Measurements from ENCODE around the gene POU3F1.

The POU3F1 gene

DNA sequence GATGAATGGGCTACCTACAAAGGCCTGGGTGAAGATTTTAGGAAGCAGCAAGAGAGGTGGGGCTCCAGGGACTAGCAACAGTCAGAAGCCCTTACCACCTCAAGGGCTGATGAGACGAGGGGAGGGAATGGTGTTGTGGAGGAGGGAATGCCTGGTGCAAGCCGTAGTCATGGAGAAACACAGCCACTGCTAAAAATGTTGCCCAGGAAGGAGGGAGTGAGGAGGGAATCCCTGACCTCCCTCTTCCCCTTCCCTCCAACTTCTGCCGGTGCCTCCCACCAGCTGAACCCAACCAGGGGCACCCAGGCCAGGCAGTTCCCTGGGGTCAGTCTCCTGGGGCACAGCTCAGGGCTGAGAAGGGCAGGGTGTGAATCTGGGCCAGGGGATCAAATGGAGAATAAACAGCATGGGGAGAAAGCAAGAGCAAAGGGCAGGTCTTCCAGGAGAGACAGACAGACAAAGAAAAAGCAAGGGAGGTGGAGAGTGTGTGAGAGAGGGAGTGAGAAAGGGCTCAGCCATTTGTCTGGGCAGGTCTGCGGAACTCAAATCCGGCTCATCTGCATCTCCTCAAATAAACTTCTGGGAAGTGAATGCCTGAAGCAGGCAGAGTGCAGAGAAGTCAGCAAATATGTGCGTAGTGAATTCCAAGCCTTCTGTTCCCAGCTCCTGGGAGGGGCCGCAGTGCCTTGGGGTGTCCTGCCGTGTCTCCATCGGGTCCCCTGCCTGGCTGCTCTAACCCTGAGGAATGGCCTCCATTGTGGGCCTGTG lies 27.1 kb upstream of the POU3F1 start:
- H3K4me3 ChIP-seq (ENCODE audit: low read depth in 1 of 2, low read length in 2 of 2): no peak overlapping the region
- H3K27me3 ChIP-seq (ENCODE audit: low read depth, low read length): no peaks in the 10 kb centered on the region
- no peaks in the 10 kb centered on the region for H3K4me1 ChIP-seq (ENCODE audit: control insufficient read depth in 1 of 2, insufficient read depth in 2 of 2, low read length in 2 of 2)

DNA sequence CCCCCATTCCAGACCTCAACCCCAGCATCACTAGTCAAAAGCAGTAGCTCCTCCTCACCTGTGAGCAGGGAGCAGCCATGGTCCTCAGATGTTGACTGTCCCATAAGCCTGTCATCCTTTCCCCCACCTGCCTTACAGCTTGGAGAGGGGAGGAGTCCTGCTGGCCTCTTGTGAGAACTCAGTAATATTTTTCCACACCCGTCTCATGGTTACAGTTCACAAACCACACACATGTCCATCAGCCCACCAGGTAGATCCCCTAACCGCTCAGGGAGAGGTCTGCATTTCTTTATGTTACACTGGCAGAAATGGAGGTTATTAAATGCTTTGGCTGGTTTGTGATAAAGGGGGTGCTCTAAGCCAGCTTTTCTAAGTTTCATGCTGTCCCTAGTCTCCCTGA lies 26.3 kb upstream of the POU3F1 start:
- Histone ChIP-seq H3K4me1 (ENCODE audit: control insufficient read depth in 1 of 2, insufficient read depth in 2 of 2, low read length in 2 of 2) (no peaks in the 10 kb centered on the region), H3K27me3 (ENCODE audit: low read depth, low read length) (peaks cover 4% of the 10 kb centered on the region), H3K4me3 (ENCODE audit: low read depth in 1 of 2, low read length in 2 of 2) (no peak overlapping the region), H3K27ac (ENCODE audit: low read length) (no peak overlapping the region), H3K36me3 (ENCODE audit: control insufficient read depth in 1 of 2, insufficient read depth in 2 of 2, low read length in 2 of 2) (no peaks in the 10 kb centered on the region), H3K9me3 (ENCODE audit: control insufficient read depth in 1 of 2, low read length in 2 of 2) (no peaks in the 10 kb centered on the region)

More for the DNA sequence above, 27.1 kb upstream of the POU3F1 start:
- H3K9me3 ChIP-seq (ENCODE audit: control insufficient read depth in 1 of 2, low read length in 2 of 2): no peaks in the 10 kb centered on the region
- no peak overlapping the region for H3K27ac ChIP-seq (ENCODE audit: low read length)
- H3K36me3 ChIP-seq (ENCODE audit: control insufficient read depth in 1 of 2, insufficient read depth in 2 of 2, low read length in 2 of 2): no peaks in the 10 kb centered on the region

DNA sequence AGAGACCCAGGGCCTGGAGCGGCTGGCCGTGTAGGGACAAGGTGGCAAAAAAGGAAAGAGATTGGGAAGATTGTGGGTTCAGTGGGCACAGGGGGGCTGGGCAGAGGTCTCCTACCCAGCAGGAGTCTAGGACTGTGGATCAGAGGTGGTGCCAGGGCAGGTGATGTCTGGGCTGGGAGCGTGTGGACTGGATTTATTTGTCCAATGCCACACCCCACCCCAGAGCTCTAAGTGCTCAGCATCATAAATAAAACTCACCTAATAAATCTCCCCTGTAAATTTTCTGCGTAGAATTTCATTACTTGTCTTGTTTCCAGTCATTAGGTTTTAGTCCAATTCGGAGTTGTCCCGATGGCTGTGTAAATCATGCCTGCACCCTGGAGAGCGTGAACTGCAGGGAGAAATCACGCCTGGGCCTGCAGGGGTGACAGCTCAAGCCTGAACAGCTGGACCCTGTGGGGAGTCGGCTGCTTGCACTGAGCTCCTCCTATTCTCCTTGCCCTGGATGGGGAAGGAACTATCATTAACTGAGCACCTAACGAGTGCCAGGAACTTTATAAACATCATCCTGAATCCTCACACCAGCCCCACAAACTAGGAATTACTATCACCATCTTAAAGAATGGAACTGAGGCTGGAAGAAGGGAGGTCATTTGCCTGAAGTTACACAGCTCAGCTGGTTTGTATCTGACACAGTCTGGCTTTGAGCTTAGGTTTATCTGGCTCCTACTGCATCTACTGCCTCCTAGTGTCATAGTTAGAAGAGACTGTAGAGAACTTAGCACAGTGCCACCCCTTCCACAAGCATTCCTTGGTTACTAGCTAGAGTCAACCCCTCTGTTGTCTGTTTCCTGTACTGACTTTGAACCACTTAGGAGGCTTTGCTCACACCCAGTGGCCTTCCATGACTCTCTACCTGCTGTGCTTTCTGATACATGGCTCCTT lies 25.0 kb upstream of the POU3F1 start:
- Histone ChIP-seq H3K4me1 (ENCODE audit: control insufficient read depth in 1 of 2, insufficient read depth in 2 of 2, low read length in 2 of 2) (no peaks in the 10 kb centered on the region), H3K27me3 (ENCODE audit: low read depth, low read length) (peaks cover 4% of the 10 kb centered on the region), H3K9me3 (ENCODE audit: control insufficient read depth in 1 of 2, low read length in 2 of 2) (no peaks in the 10 kb centered on the region), H3K27ac (ENCODE audit: low read length) (no peak overlapping the region), H3K4me3 (ENCODE audit: low read depth in 1 of 2, low read length in 2 of 2) (no peak overlapping the region), H3K36me3 (ENCODE audit: control insufficient read depth in 1 of 2, insufficient read depth in 2 of 2, low read length in 2 of 2) (no peaks in the 10 kb centered on the region)

- Histone ChIP-seq H3K4me1 (ENCODE audit: control insufficient read depth in 1 of 2, insufficient read depth in 2 of 2, low read length in 2 of 2) (no peaks in the 10 kb centered on the region), H3K27ac (ENCODE audit: low read length) (no peak overlapping the region), H3K4me3 (ENCODE audit: low read depth in 1 of 2, low read length in 2 of 2) (no peak overlapping the region), H3K27me3 (ENCODE audit: low read depth, low read length) (peaks cover 4% of the 10 kb centered on the region), H3K36me3 (ENCODE audit: control insufficient read depth in 1 of 2, insufficient read depth in 2 of 2, low read length in 2 of 2) (no peaks in the 10 kb centered on the region), H3K9me3 (ENCODE audit: control insufficient read depth in 1 of 2, low read length in 2 of 2) (no peaks in the 10 kb centered on the region)
Observed at GRCh38 chr1:38068980-38069340, 22.4 kb upstream of the POU3F1 start.

GRCh38 chr1:38068220-38068979 lies 21.8 kb upstream of the POU3F1 start:
- Histone ChIP-seq H3K27me3 (ENCODE audit: low read depth, low read length) (peaks cover 4% of the 10 kb centered on the region), H3K36me3 (ENCODE audit: control insufficient read depth in 1 of 2, insufficient read depth in 2 of 2, low read length in 2 of 2) (no peaks in the 10 kb centered on the region), H3K4me1 (ENCODE audit: control insufficient read depth in 1 of 2, insufficient read depth in 2 of 2, low read length in 2 of 2) (no peaks in the 10 kb centered on the region), H3K4me3 (ENCODE audit: low read depth in 1 of 2, low read length in 2 of 2) (no peak overlapping the region), H3K9me3 (ENCODE audit: control insufficient read depth in 1 of 2, low read length in 2 of 2) (no peaks in the 10 kb centered on the region), H3K27ac (ENCODE audit: low read length) (no peak overlapping the region)

DNA sequence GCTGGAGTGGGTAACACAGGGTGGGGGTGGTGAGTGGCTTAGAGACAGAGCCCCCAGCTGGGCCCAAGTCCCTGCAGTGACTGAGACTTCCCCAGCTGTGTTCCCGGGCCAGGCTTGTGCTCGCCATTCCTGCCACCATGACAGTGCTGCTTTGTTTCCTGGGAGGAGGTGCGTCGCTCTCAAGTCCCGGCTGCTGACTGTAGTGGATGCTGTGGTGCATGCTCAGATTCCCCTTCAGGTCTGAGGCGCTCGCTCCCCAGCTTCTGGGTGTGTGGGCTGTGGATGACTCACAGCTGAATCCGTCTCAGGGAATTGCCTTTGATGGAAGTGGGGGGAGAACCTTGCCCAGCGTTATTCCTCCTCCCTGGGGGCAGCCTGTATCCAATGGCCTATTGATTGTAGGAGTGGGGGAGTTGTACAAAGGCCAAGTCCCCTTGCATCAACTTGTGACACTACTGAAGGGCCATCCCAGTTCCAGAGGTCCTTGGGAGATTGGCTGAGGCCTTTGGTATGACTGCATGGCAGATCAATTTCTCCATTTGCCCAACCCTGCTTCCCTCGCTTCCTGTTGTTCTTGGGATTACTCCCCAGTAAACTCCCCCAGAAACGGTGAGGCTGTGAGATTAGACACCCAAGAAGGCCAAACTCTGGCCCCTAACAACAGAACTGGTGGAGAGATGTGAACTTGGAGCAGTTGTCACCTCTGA lies 17.8 kb upstream of the POU3F1 start:
- Histone ChIP-seq H3K27me3 (ENCODE audit: low read depth, low read length) (peaks cover 4% of the 10 kb centered on the region), H3K9me3 (ENCODE audit: control insufficient read depth in 1 of 2, low read length in 2 of 2) (no peaks in the 10 kb centered on the region), H3K36me3 (ENCODE audit: control insufficient read depth in 1 of 2, insufficient read depth in 2 of 2, low read length in 2 of 2) (no peaks in the 10 kb centered on the region), H3K4me3 (ENCODE audit: low read depth in 1 of 2, low read length in 2 of 2) (no peak overlapping the region), H3K4me1 (ENCODE audit: control insufficient read depth in 1 of 2, insufficient read depth in 2 of 2, low read length in 2 of 2) (no peaks in the 10 kb centered on the region), H3K27ac (ENCODE audit: low read length) (no peak overlapping the region)

- Histone ChIP-seq H3K9me3 (ENCODE audit: control insufficient read depth in 1 of 2, low read length in 2 of 2) (no peaks in the 10 kb centered on the region), H3K4me1 (ENCODE audit: control insufficient read depth in 1 of 2, insufficient read depth in 2 of 2, low read length in 2 of 2) (no peaks in the 10 kb centered on the region), H3K4me3 (ENCODE audit: low read depth in 1 of 2, low read length in 2 of 2) (no peak overlapping the region), H3K27me3 (ENCODE audit: low read depth, low read length) (peaks cover 4% of the 10 kb centered on the region), H3K27ac (ENCODE audit: low read length) (no peak overlapping the region), H3K36me3 (ENCODE audit: control insufficient read depth in 1 of 2, insufficient read depth in 2 of 2, low read length in 2 of 2) (no peaks in the 10 kb centered on the region)
Observed at GRCh38 chr1:38063616-38064015, 17.0 kb upstream of the POU3F1 start.

DNA sequence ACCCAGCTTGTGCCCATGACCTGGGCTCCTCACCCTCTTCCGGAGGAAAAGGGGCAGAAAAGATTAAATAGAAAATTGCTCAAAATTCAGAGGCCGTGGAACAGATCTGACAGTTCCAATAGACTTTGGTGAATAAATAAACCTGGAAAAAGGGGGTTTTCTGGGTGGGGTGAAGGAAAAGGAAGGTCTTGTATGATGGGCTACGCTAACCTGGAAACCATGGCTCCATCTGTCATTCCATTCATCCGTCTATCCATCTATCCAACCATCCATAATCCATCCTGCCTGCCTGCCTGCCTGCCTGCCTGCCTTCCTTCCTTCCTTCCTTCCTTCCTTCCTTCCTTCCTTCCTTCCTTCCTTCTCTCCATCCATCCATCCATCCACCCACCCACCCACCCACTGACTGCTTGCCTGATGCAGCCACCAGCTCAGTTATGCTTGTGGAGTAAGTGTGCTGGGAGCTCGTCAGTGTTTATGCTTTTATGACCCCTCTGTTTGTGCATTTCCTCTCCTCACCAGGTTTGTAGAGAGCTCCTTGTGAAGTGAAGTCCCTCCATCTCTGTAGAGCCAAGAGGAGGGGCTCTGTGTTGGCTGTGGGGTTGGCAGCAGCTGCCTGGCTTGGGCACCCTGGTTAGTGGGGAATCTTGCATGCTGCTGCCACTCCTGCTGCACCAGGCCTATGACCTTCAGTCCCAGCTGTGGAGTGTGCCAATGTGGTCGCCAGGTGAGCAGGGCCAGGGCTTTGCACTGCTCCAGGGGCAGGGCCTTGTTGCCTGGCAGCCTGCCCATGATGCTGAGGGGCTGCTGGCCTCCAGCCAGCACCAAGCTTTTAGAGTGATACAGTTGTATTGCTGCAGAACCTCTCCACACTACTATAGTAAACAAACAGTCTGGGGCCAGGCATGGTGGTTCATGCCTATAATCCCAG lies 16.0 kb upstream of the POU3F1 start:
- Histone ChIP-seq H3K4me1 (ENCODE audit: control insufficient read depth in 1 of 2, insufficient read depth in 2 of 2, low read length in 2 of 2) (no peaks in the 10 kb centered on the region), H3K36me3 (ENCODE audit: control insufficient read depth in 1 of 2, insufficient read depth in 2 of 2, low read length in 2 of 2) (no peaks in the 10 kb centered on the region), H3K27me3 (ENCODE audit: low read depth, low read length) (no peaks in the 10 kb centered on the region), H3K27ac (ENCODE audit: low read length) (no peak overlapping the region), H3K4me3 (ENCODE audit: low read depth in 1 of 2, low read length in 2 of 2) (no peak overlapping the region), H3K9me3 (ENCODE audit: control insufficient read depth in 1 of 2, low read length in 2 of 2) (no peaks in the 10 kb centered on the region)

DNA sequence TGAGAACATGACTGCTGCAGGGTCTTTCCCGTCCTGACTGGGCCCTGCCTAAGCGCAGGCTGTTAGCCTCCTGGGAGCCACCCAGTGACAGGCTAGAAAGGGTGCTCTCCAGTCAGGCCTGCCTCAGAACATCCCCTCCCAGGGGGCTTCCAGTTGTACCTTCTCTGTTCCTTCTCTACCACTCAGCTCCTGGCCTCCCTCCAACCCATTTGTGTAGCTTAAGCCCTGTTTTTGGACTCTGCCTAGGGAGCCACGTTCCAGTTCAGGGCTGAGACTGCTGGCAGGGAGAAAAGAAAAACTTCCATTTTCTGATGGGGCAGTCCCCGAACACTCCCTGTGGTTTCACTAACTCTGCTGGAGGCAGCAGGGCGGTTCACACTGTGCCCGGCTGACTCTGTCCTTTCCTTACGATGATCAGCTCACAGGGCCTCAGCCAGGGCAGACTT lies 15.3 kb upstream of the POU3F1 start:
- H3K27me3 ChIP-seq (ENCODE audit: low read depth, low read length): no peaks in the 10 kb centered on the region
- no peak overlapping the region for H3K27ac ChIP-seq (ENCODE audit: low read length)
- no peaks in the 10 kb centered on the region for H3K36me3 ChIP-seq (ENCODE audit: control insufficient read depth in 1 of 2, insufficient read depth in 2 of 2, low read length in 2 of 2)
- no peaks in the 10 kb centered on the region for H3K4me1 ChIP-seq (ENCODE audit: control insufficient read depth in 1 of 2, insufficient read depth in 2 of 2, low read length in 2 of 2)
- H3K9me3 ChIP-seq (ENCODE audit: control insufficient read depth in 1 of 2, low read length in 2 of 2): no peaks in the 10 kb centered on the region
- no peak overlapping the region for H3K4me3 ChIP-seq (ENCODE audit: low read depth in 1 of 2, low read length in 2 of 2)

DNA sequence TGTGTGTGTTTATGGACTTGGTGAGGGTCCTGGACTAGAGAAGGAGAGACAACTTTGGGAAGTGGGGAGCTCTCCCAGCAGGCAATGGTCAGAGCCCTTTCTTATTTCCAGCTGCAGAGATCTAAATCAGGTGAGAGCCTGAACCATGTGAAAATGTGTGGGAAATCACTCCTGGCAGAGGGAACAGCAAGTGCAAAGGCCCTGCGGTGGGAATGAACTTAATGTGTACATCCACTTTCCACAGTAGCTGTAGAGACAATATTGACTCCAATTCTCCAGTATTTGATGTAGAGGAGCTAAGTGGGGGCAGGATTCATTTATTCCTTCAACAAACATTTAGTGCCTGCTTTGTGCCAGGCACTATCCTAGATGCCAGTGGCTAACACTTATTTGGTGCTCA lies 14.7 kb upstream of the POU3F1 start:
- Histone ChIP-seq H3K27me3 (ENCODE audit: low read depth, low read length) (no peaks in the 10 kb centered on the region), H3K36me3 (ENCODE audit: control insufficient read depth in 1 of 2, insufficient read depth in 2 of 2, low read length in 2 of 2) (no peaks in the 10 kb centered on the region), H3K4me3 (ENCODE audit: low read depth in 1 of 2, low read length in 2 of 2) (no peak overlapping the region), H3K9me3 (ENCODE audit: control insufficient read depth in 1 of 2, low read length in 2 of 2) (no peaks in the 10 kb centered on the region), H3K4me1 (ENCODE audit: control insufficient read depth in 1 of 2, insufficient read depth in 2 of 2, low read length in 2 of 2) (no peaks in the 10 kb centered on the region), H3K27ac (ENCODE audit: low read length) (no peak overlapping the region)

All from muscle layer of duodenum (tissue), 2 donors.